HEK293T (cell line): ENCODE measurements around the gene GOLGA5.

Source experiments
- LEF1 ChIP-seq: fragments of 450-650 bp; IDR thresholded peaks from 2 replicates; pipeline ENCODE4 v1.6.1; 2017; ENCODE audit warnings: mild to moderate bottlenecking, borderline replicate concordance
- SP1 ChIP-seq: fragments of 450-650 bp; IDR thresholded peaks from 2 replicates; pipeline ENCODE4 v1.6.1; 2017

DNA sequence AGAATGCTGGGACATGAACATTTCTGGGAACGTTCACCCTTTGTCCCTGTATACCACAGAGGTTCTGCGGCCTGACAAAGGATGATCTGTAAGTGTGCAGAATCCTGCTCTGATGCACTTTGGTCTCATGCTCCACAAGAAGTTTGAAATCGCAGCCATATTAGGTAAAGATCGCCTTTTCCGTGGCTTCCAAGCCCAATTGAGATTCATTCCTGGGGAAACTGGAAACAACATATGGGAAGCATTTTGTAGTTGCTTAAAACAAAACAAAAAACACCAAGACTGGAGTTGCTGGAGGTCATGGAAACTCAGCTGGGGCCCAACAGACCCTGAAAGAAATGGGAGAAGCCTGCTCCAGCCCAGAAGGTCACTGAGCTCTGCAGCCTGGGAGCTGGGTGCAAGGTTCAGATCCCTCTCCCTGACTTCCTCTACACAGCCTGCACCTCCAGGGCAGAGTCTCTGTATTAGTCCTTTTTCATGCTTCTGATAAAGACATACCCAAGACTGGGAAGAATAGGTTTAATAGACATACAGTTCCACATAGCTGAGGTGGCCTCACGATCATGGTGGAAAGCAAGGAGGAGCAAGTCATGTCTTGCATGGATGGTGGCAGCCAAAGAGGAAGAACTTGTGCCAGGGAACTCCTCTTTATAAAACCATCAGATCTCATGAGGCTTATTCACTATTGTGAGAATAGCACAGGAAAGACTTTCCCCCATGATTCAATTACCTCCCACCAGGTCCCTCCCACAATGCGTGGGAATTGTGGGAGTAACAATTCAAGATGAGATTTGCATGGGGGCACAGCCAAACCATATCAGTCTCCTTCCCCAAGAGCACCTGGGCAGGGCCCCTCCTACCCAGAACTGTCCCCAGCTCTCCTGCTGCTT, 68.0 kb downstream of the GOLGA5 start:
- TF ChIP-seq LEF1 (no peak), SP1 (no peak)
